A673 (cell line): Measurements from ENCODE around the gene NUP42.

Experiments
- CTCF ChIP-seq: fragments of 300-800, 200-600 bp; sonication (generic); conservative IDR thresholded peaks from 2 replicates; pipeline ENCODE4 v1.5.1; 2017; ENCODE audit warnings: low read depth, mild to moderate bottlenecking, antibody characterized with exemption, low read length, moderate library complexity, mixed read lengths
- EZH2 ChIP-seq: fragments of 200-600 bp; sonication (generic); IDR thresholded peaks from 2 replicates; pipeline ENCODE4 v1.6.1; 2017; ENCODE audit warnings: borderline replicate concordance, low read depth, mild to moderate bottlenecking, mixed read lengths, antibody characterized with exemption, low read length; ENCODE audit not compliant: poor library complexity, severe bottlenecking

GRCh38 chr7:23185980-23186379, 4.1 kb downstream of the NUP42 start:
- TF ChIP-seq CTCF, result no peak
- TF ChIP-seq EZH2, result no peak
